ENCODE measurements around the gene PIGL.

PIGL gene

DNA sequence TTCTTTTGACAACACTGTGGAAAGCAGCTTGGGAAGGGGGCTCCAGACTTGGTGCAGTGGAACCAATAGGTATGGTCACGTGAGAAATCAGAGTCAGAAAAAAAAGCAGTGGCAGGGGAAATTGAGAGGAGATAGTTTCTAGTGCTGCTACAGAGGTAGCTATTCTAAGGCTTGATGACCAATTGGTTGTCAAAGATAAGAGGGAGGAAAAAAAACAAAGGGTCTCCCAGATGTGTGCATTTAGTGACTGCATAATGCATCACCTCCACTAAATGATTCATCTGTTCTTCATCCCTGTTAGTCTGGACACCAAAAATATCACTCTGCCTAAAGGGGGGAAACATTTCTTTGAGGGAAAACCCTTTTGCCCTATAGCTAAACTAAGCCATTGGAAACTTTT is 56.5 kb downstream of the PIGL start:
- H3K4me3 ChIP-seq (ENCODE audit: control insufficient read depth, low read depth, low read length), result no peak overlapping the region
- TF ChIP-seq CTCF (conservative IDR thresholded peaks at IDR 0.05; ENCODE audit: control insufficient read depth, insufficient read depth, low read depth, low read length), result no peak
- peak; percentile 88 for DNase-seq (ENCODE audit: low read depth)

DNA sequence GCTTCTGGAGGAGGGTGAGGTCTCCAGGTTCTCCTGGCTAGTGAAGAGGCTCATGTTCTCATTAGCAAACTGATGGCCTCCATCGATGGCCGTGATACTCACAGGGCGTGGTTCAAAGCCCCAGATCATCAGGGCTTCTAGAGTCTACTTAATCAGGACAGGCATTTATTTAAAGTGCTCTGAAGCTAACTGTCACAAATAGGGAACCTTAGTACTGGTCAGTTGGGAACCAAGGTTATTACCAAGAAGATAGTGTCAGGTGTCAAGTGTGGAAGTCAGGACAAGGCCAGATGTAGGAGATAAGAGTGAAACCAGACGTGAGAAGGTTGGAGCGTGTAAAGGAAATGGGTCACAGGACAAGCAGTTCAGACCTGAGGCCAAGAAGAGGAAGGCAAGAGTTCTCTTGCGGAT is 56.9 kb downstream of the PIGL start:
- peak; percentile 29 for DNase-seq (ENCODE audit: low read depth)
- no peak for TF ChIP-seq CTCF (conservative IDR thresholded peaks at IDR 0.05; ENCODE audit: control insufficient read depth, insufficient read depth, low read depth, low read length)
- H3K4me3 ChIP-seq (ENCODE audit: control insufficient read depth, low read depth, low read length), result no peak overlapping the region

- no peak for DNase-seq (ENCODE audit: low read depth)
- no peak for TF ChIP-seq CTCF (conservative IDR thresholded peaks at IDR 0.05; ENCODE audit: control insufficient read depth, insufficient read depth, low read depth, low read length)
- no peak overlapping the region for H3K4me3 ChIP-seq (ENCODE audit: control insufficient read depth, low read depth, low read length)
Observed at GRCh38 chr17:16275024-16275423, 58.0 kb downstream of the PIGL start.

GRCh38 chr17:16277163-16277562 is 60.2 kb downstream of the PIGL start:
- DNase-seq (ENCODE audit: low read depth), result no peak
- no peak for TF ChIP-seq CTCF (conservative IDR thresholded peaks at IDR 0.05; ENCODE audit: control insufficient read depth, insufficient read depth, low read depth, low read length)
- H3K4me3 ChIP-seq (ENCODE audit: control insufficient read depth, low read depth, low read length), result no peak overlapping the region

DNA sequence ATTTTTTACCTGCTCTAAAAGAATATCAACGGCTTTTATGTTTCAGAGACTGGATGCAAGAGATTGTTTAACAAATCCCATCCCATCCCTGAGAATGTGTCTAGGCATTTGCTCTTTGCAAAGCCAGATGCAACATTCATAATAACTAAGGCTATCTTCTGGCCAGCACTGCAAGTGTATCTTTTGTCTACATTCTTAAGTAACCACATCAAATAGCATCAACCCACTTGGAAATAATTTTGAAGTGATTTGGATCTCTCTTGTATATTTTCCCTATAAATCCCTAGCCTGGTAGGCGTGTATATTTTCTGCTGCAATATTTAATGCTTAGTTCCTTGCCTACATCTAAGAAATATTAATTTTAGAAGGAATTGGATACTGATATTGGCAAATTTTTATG is 64.3 kb downstream of the PIGL start:
- peak; percentile 76 for DNase-seq (ENCODE audit: low read depth)
- no peak for TF ChIP-seq CTCF (conservative IDR thresholded peaks at IDR 0.05; ENCODE audit: control insufficient read depth, insufficient read depth, low read depth, low read length)
- no peak overlapping the region for H3K4me3 ChIP-seq (ENCODE audit: control insufficient read depth, low read depth, low read length)

DNA sequence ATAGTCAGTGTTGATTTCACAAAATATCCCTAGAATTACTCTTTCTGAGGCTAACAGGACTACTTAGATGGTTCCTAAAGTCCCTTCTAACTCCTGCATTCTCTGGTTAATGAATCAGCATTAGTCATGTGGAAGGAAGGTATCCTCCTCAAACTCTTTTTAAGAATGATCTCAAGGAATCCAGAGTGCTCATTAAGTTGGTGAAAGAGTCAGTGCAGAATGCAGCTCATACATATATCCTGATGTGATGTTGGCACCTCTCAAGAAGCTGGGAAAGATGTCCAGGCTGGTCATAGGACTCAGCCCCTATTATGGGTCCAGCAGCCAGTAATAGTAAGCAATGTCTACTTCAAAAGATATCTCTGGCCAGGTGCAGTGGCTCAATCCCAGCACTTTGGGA is 65.5 kb downstream of the PIGL start:
- DNase-seq (ENCODE audit: low read depth), result peak; percentile 90
- TF ChIP-seq CTCF (conservative IDR thresholded peaks at IDR 0.05; ENCODE audit: control insufficient read depth, insufficient read depth, low read depth, low read length), result no peak
- no peak overlapping the region for H3K4me3 ChIP-seq (ENCODE audit: control insufficient read depth, low read depth, low read length)

- DNase-seq (ENCODE audit: low read depth), result peak; percentile 86
- H3K4me3 ChIP-seq (ENCODE audit: control insufficient read depth, low read depth, low read length), result no peak overlapping the region
- TF ChIP-seq CTCF (conservative IDR thresholded peaks at IDR 0.05; ENCODE audit: control insufficient read depth, insufficient read depth, low read depth, low read length), result no peak
Observed at GRCh38 chr17:16283705-16284104, 66.7 kb downstream of the PIGL start.

All from fibroblast of mammary gland (primary cell).